ENCODE measurements around the gene OR10H3. TPM values are rescaled to one million over a fixed set of nuclear protein-coding genes. Genes with fewer than 3 reads are reported as not detected.

The OR10H3 gene
- total and polyA plus RNA-seq, 2 of the 13 experiments (the other 11 are each of a cell fraction or from before 2014, with no cell fraction given), result not detected

- TF ChIP-seq ZNF407 (CRISPR knock-in tag; IDR thresholded peaks at IDR 0.05; ENCODE audit: not compliant biosample characterization) (no peak), HNF4A (CRISPR knock-in tag; IDR thresholded peaks at IDR 0.05) (no peak), TCF7L2 (IDR thresholded peaks at IDR 0.05; ENCODE audit: low read depth, low read length) (no peak), CREM (IDR thresholded peaks at IDR 0.05) (no peak), CREM (CRISPR knock-in tag; IDR thresholded peaks at IDR 0.05) (no peak), DMAP1 (CRISPR knock-in tag; IDR thresholded peaks at IDR 0.05) (no peak)
These were observed 10.1 kb upstream of the OR10H3 start, which contains the start of gene OR10H2 (continued) for GRCh38 chr19:15727724-15728123.

DNA sequence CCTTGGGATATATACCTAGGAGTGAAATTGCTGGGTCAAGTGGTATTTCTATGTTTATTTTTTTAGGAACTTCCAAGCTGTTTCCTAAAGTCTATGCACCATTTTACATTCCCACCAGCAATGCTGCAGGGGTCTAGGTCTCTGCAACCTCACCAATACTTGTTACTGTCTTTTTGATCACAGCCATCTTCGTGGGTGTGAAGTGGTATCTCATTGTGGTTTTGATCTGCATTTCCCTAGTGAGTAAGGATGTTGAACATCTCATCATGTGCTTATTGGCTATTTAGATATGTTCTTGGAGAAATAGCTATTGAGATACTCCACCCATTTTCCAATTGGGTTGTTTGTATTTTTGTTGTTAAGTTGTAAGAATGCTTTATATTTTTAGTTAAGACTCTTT is 7.2 kb upstream of the OR10H3 start:
- intact Hi-C loops (cut with micrococcal nuclease; ENCODE audit: unreplicated experiment) (no loop called here), in situ Hi-C loops (cut with HindIII; ENCODE audit: extremely low pct_ligation_motif_present, low pct_unique_long_range_greater_than_20kb) (no loop called here)
- H3K4me2 ChIP-seq (ENCODE audit: low read depth, low read length), result no peak overlapping the region
- WGBS (ENCODE audit: low lambda C conversion rate), result 9% methylated on average over 1 of the region's 1 CpG
- H3K4me1 ChIP-seq (ENCODE audit: insufficient read depth, low read length), result no peaks in the 10 kb centered on the region
- no peak overlapping the region for H3K27ac ChIP-seq (ENCODE audit: extremely low read length, insufficient read depth, low read length)
- H2AFZ ChIP-seq (ENCODE audit: low read length), result no peak overlapping the region
- H3K9ac ChIP-seq (ENCODE audit: insufficient read depth, low read depth, low read length), result no peak overlapping the region
- H3K4me3 ChIP-seq (replicated peaks in 1 of 3; ENCODE audit: insufficient read depth in 1 of 3, low read depth in 2 of 3, low read length in 3 of 3), result no peak overlapping the region
- H3K27me3 ChIP-seq (ENCODE audit: control insufficient read depth in 1 of 2, insufficient read depth in 2 of 2, low read length in 2 of 2), result no peaks in the 10 kb centered on the region
- ATAC-seq (no peak), DNase-seq (ENCODE audit: low spot score) (no peak), FAIRE-seq (no peak)
- POLR2A ChIA-PET, result no interaction called here
- no peaks in the 10 kb centered on the region for H3K36me3 ChIP-seq (replicated peaks in 1 of 2; ENCODE audit: control insufficient read depth in 1 of 2, insufficient read depth in 2 of 2, low read length in 2 of 2)
- no peak for TF ChIP-seq USF2 (IDR thresholded peaks at IDR 0.05; ENCODE audit: low read depth, low read length)
- no peak for TF ChIP-seq USF2 (CRISPR knock-in tag; IDR thresholded peaks at IDR 0.05; ENCODE audit: borderline replicate concordance)
- no peak for TF ChIP-seq ZFYVE20 (CRISPR knock-in tag; IDR thresholded peaks at IDR 0.05; ENCODE audit: borderline replicate concordance, low read depth)
- H3K79me2 ChIP-seq (ENCODE audit: insufficient read depth, low read length), result no peaks in the 10 kb centered on the region
- CTCF ChIA-PET (ENCODE audit: low intra/inter-chr PET ratio, low total read pairs), result no interaction called here
- no TSS peak for BruUV-seq (replicated peaks)
- no peaks in the 10 kb centered on the region for H4K20me1 ChIP-seq (ENCODE audit: insufficient read depth, low read length)
- H3K9me3 ChIP-seq (ENCODE audit: low read length), result no peaks in the 10 kb centered on the region
